IPS-20b (cell line): Measurements from ENCODE around the gene DXO.
"Not testable (repeated sequence)": the region's sequence is repeated elsewhere in the genome, so short reads cannot be mapped to it uniquely, and the experiment has no call there.

ENCODE experiments used
- H3K27ac ChIP-seq: one replicate; pipeline ENCODE4 v1.5.1; 2013; ENCODE audit warnings: low read length
- H3K27me3 ChIP-seq: 2 replicates; pipeline ENCODE4 v1.6.1; 2013; ENCODE audit warnings: mild to moderate bottlenecking, low read length, inconsistent platforms; ENCODE audit not compliant: insufficient read depth
- H3K36me3 ChIP-seq: 2 replicates; pipeline ENCODE4 v1.6.1; 2013; ENCODE audit warnings: low read depth, mild to moderate bottlenecking, inconsistent platforms, low read length, moderate library complexity; ENCODE audit not compliant: insufficient read depth
- H3K4me1 ChIP-seq: 2 replicates; pipeline ENCODE4 v1.6.1; 2013; ENCODE audit warnings: mild to moderate bottlenecking, control low read depth, inconsistent platforms, low read length, moderate library complexity; ENCODE audit not compliant: insufficient read depth
- H3K4me3 ChIP-seq: 2 replicates; pipeline ENCODE4 v1.5.1; 2013; ENCODE audit warnings: mild to moderate bottlenecking, low read length, inconsistent platforms
- H3K9ac ChIP-seq: 2 replicates; pipeline ENCODE4 v1.6.1; 2013; ENCODE audit warnings: low read depth, mild to moderate bottlenecking, inconsistent platforms, low read length, moderate library complexity
- H3K9me3 ChIP-seq: 2 replicates; pipeline ENCODE4 v1.6.1; 2013; ENCODE audit warnings: mild to moderate bottlenecking, low read depth, low read length, inconsistent platforms; ENCODE audit not compliant: insufficient read depth

DXO gene

GRCh38 chr6:32004864-32005537 is 33.1 kb upstream of the DXO start:
- not testable (repeated sequence) for H3K36me3 ChIP-seq, H3K4me3 ChIP-seq, H3K27me3 ChIP-seq, H3K27ac ChIP-seq, H3K4me1 ChIP-seq, H3K9me3 ChIP-seq, H3K9ac ChIP-seq

DNA sequence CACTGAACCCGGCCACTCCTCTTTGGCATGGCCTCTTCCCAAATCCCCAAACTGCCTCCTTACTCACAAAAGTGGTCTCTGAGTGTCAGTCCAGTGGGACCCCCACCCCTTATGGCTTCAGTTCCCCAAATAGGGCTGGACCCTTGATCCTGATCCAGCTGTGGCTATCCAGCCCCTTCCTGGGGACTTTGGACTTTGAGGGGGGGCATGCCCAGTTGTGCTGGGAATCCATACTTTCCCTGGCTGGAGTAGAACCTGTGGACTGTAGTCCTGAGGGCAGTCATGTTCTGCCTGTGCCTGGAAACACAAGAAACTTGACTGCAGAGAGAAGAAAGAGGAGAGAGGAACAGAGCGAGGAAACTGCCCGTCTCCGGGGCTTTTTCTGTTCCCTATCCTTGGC is 32.5 kb upstream of the DXO start:
- H3K4me1 ChIP-seq, H3K27ac ChIP-seq, H3K36me3 ChIP-seq, H3K27me3 ChIP-seq, H3K4me3 ChIP-seq, H3K9ac ChIP-seq, H3K9me3 ChIP-seq: not testable (repeated sequence)

GRCh38 chr6:32003301-32003700 is 31.4 kb upstream of the DXO start:
- H3K4me1 ChIP-seq, H3K9me3 ChIP-seq, H3K27ac ChIP-seq, H3K36me3 ChIP-seq, H3K4me3 ChIP-seq, H3K27me3 ChIP-seq, H3K9ac ChIP-seq: not testable (repeated sequence)

DNA sequence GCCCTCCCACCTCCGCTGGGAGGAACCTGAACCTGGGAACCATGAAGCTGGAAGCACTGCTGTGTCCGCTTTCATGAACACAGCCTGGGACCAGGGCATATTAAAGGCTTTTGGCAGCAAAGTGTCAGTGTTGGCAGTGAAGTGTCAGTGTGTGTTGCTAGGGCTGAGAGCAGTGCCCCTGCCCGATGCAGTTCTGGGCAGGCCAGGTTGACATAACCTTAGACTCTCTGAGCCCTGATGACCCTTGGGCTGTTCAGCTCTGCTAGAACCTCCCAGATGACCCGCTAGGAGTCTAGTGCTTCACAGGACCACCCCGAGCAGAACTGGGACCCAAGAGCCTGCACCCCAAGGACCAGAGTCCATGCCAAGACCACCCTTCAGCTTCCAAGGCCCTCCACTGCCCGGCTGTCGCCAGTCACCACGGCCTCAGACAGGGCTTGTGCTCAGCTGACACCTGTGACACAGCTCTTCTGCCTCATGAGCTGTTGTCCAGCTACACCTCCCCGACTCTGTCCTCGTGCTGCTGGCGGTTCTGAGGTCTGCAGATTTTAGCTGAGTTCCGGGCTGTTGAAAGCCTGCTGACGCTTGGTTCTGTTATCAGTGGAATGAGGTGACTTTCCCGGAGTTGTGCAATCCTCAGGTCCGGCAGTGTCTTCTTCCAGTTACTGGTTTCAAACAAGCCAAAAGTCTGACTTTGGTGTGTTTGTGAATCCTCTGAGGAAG is 30.8 kb upstream of the DXO start:
- not testable (repeated sequence) for H3K9me3 ChIP-seq, H3K36me3 ChIP-seq, H3K9ac ChIP-seq, H3K4me1 ChIP-seq, H3K27me3 ChIP-seq, H3K27ac ChIP-seq, H3K4me3 ChIP-seq

GRCh38 chr6:31996385-31996784 is 24.4 kb upstream of the DXO start:
- not testable (repeated sequence) for H3K4me1 ChIP-seq, H3K27ac ChIP-seq, H3K4me3 ChIP-seq, H3K9ac ChIP-seq, H3K27me3 ChIP-seq, H3K9me3 ChIP-seq, H3K36me3 ChIP-seq

- not testable (repeated sequence) for H3K4me3 ChIP-seq, H3K9ac ChIP-seq, H3K36me3 ChIP-seq, H3K27ac ChIP-seq, H3K9me3 ChIP-seq, H3K27me3 ChIP-seq, H3K4me1 ChIP-seq
These were observed 22.5 kb upstream of the DXO start for GRCh38 chr6:31994421-31994820.

DNA sequence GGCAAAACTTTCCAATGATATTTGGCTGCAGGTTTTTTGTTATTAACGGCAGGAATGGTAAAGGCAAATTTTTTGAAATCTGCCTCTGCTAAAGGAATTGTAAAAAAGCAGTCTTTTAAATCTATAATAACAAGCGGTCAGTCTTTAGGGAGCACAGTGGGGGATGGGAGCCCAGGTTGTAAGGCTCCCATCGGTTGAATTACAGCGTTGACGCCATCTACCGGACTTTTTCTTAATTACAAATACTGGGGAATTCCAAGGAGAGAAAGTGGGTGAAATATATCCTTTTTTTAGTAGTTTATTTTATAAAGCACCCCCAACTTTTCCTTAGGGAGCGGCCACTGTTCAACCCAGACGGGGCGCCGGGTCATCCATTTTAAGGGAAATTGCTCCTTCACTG is 17.4 kb upstream of the DXO start:
- H3K4me3 ChIP-seq, H3K36me3 ChIP-seq, H3K9me3 ChIP-seq, H3K27me3 ChIP-seq, H3K9ac ChIP-seq, H3K27ac ChIP-seq, H3K4me1 ChIP-seq: not testable (repeated sequence)

DNA sequence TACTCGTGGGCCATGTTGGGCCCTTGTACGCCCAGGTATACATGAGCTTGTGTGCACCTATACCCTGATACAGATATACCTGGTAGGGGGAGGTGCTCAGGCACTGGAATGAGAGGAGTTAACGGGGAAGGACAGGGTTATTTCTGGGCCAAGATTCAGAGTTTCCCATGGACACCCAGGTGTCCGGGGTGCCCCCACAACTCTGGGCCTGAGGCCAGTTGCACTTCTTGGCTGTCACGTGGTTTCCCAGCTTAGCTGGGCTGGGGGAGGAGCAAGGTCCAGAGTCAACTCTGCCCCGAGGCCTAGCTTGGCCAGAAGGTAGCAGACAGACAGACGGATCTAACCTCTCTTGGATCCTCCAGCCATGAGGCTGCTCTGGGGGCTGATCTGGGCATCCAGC is 9.8 kb upstream of the DXO start, which contains the start of gene C4A:
C4A (plus strand) TSS at position 314 of the 400 bp plus-strand sequence; CDS start at position 365, 51 bp downstream.
- H3K4me1 ChIP-seq, H3K27me3 ChIP-seq, H3K9me3 ChIP-seq, H3K4me3 ChIP-seq, H3K27ac ChIP-seq, H3K36me3 ChIP-seq, H3K9ac ChIP-seq: not testable (repeated sequence)

GRCh38 chr6:31980998-31981397 is 9.1 kb upstream of the DXO start:
- not testable (repeated sequence) for H3K27ac ChIP-seq, H3K4me3 ChIP-seq

DNA sequence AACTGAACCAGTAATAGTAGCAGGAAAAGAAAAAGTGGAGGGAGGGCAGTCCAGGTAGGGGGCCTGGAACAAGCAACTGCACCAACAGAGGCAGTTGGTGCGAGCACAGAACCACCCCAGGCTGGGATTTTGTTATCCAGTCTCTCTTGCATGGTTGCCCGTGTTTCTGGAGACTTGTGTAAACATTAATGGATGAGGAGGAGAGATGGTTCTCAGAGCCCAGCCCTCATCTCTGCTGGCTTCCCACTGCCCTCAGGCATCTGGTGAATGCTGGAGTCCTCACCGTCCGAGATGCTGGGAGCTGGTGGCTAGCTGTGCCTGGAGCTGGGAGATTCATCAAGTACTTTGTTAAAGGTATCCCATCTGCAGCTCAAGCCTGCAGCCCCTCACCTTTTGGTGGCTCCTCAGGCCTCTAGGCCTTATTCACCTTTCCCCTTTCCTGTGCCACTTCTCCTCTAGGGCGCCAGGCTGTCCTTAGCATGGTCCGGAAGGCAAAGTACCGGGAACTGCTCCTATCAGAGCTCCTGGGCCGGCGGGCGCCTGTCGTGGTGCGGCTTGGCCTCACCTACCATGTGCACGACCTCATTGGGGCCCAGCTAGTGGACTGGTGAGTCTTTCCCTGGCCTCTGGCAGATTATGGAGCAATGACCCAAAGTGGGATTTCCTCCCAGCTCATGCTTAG is 8.4 kb upstream of the DXO start:
- not testable (repeated sequence) for H3K4me1 ChIP-seq, H3K9me3 ChIP-seq, H3K9ac ChIP-seq, H3K4me3 ChIP-seq, H3K27me3 ChIP-seq, H3K36me3 ChIP-seq, H3K27ac ChIP-seq

More at GRCh38 chr6:31980998-31981397, 9.1 kb upstream of the DXO start:
- H3K9me3 ChIP-seq, H3K9ac ChIP-seq, H3K27me3 ChIP-seq, H3K36me3 ChIP-seq, H3K4me1 ChIP-seq: not testable (repeated sequence)

DNA sequence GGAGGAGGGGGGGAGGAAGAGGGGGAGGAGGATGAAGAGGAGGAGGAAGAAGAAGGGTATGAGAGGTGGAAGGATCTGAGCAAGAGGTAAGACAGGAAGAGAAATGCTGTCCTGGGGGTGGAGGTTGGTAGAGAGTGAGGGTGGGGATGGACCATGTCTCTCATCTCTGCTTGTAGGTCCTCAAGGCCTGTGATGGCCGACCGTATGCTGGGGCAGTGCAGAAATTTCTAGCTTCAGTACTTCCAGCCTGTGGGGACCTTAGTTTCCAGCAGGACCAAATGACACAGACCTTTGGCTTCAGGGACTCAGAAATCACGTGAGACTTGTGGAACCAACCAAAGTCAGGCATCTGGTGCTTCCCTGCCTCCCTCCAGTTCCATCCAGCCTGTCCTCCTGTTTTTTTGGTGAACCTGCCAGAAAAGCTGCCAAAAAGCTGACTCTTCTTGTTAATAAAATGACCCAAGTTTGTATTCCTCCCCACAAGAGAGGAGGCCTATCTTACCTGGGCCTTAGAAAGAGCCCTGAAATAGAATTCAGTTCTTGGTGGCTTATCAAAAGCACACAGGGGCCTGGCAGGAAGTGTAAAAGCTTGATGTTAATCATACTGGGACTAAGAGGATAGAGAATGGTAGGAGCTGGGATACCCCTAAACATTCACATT is 7.4 kb upstream of the DXO start:
- 0 out of 2 replicates have a peak, but pooled peaks cover 5% of the 10 kb centered on the region for H3K36me3 ChIP-seq
- H3K9ac ChIP-seq = no peak overlapping the region
- H3K27me3 ChIP-seq = no peaks in the 10 kb centered on the region

More for the DNA sequence above, 7.4 kb upstream of the DXO start:
- Histone ChIP-seq H3K9me3 (no peaks in the 10 kb centered on the region; the same call in 1 of the 2 replicates), H3K4me1 (no peaks in the 10 kb centered on the region), H3K4me3 (no peak overlapping the region), H3K27ac (no peak overlapping the region)
